Right atrium auricular region (tissue), 2 donors: Measurements from ENCODE around the gene TMEM178B. TPM values are rescaled to one million over a fixed set of nuclear protein-coding genes. Genes with fewer than 3 reads are reported as not detected.
A peak's percentile ranks its signal among the peaks of the same experiment; 100 is the strongest.

Source experiments
- DNase-seq: peaks from one replicate; pipeline ENCODE4 v3.0.0-alpha.2; 2019; ENCODE audit warnings: low spot score
- H3K27ac ChIP-seq, 2 donors: fragments of 200-600 bp; sonication (generic); 1 replicate in 1 of 2; 2 replicates in 1 of 2; pipeline ENCODE4 v1.5.1; 2016 to 2019
- H3K27me3 ChIP-seq, 2 donors: fragments of 200-600 bp; sonication (generic); one replicate each; pipeline versions ENCODE4 v1.5.1 to v1.6.0; 2017 to 2019
- H3K36me3 ChIP-seq: fragments of 200-600 bp; sonication (generic); one replicate; pipeline ENCODE4 v1.5.1; 2016
- H3K4me1 ChIP-seq, 2 donors: fragments of 200-600 bp; sonication (generic); one replicate each; pipeline versions ENCODE4 v1.5.1 to v1.6.0; 2017 to 2019
- H3K4me3 ChIP-seq, 2 donors: fragments of 200-600 bp; sonication (generic); 1 replicate in 1 of 2; 2 replicates in 1 of 2; pipeline ENCODE4 v1.5.1; 2017 to 2019; ENCODE audit warnings: mild to moderate bottlenecking in 1 of 2, moderate library complexity in 1 of 2
- H3K9me3 ChIP-seq, 2 donors: fragments of 200-600 bp; sonication (generic); one replicate each; pipeline ENCODE4 v1.5.1; 2019
- total RNA-seq, 2 donors: library from RNA; depleted of rRNA; stranded (reverse); fragments of >200 nt; gene quantifications; one replicate each; pipeline ENCODE4 v1.1.0, GENCODE V29; 2016
- TF ChIP-seq, protein P1 (sequence below), 2 donors: fragments of 200-600 bp; sonication (generic); IDR thresholded peaks; one replicate each; pipeline ENCODE4 v1.5.1; 2019; ENCODE audit warnings: antibody characterized with exemption in 2 of 2

The TMEM178B gene
- total RNA-seq, 2 donors from 2014 or later = 15.8 to 48.7 TPM

DNA sequence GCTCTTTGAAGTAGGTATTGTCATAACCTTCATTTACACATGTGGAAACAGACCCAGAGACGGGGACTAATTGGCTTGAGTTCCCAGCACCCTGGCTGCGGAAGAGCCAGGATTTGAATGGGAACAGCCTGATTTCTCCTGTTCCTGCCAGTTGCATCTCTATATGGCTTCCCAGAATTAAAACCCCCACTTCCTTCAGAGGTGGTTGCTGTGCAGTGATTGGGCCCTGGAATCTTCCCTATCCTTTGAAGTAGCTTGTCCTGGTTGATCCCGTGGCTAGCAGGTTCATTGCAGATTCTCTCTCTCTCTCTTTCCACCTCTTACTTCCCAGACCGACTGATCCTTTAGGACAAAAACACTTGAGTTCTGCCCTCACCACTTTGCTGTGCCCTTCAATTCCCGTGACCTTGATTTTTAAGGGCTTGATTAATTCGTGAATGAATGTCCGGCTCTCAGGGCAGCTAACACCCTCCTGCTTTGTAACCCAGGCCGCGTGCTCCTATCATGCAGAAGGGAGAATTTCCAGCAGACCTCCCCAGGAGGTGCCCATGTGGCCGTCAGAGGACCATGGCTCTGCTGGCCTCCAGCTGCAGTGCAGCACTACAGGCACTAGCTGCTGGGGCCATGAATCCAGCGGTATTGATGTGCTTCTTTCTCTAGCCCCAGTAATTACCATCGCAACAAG lies 356.7 kb downstream of the TMEM178B start:
- no peaks in the 10 kb centered on the region for H3K27me3 ChIP-seq
- peaks cover 0 to 17% of the 10 kb centered on the region in 2 donors for H3K4me1 ChIP-seq
- no peaks in the 10 kb centered on the region for H3K36me3 ChIP-seq
- H3K27ac ChIP-seq = peak overlapping the region; percentile 36 to 52
- no peak overlapping the region for H3K4me3 ChIP-seq
- TF ChIP-seq, protein P1, sequence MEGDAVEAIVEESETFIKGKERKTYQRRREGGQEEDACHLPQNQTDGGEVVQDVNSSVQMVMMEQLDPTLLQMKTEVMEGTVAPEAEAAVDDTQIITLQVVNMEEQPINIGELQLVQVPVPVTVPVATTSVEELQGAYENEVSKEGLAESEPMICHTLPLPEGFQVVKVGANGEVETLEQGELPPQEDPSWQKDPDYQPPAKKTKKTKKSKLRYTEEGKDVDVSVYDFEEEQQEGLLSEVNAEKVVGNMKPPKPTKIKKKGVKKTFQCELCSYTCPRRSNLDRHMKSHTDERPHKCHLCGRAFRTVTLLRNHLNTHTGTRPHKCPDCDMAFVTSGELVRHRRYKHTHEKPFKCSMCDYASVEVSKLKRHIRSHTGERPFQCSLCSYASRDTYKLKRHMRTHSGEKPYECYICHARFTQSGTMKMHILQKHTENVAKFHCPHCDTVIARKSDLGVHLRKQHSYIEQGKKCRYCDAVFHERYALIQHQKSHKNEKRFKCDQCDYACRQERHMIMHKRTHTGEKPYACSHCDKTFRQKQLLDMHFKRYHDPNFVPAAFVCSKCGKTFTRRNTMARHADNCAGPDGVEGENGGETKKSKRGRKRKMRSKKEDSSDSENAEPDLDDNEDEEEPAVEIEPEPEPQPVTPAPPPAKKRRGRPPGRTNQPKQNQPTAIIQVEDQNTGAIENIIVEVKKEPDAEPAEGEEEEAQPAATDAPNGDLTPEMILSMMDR (IDR thresholded peaks at IDR 0.05) = no peak
- H3K9me3 ChIP-seq = peaks cover 0 to 11% of the 10 kb centered on the region in 2 donors
- no peak for DNase-seq

DNA sequence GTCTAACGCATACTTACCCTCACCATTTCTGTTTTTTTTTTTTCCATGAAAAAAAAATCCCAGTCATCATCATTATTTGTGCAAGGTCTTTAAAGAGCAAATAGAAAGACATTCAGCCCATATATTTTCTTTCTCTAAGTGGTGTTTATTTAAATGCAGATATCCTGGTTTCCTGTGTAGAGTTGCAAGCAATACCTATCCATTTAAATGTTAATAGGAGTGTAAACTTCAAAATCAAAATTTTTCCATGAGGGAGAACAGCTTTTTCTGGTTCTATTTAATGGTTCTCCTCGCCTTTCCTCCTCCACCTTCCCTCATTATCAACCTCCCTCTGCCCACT lies 357.2 kb downstream of the TMEM178B start:
- H3K9me3 ChIP-seq = peaks cover 0 to 11% of the 10 kb centered on the region in 2 donors
- TF ChIP-seq, protein P1 (IDR thresholded peaks at IDR 0.05) = no peak
- no peaks in the 10 kb centered on the region for H3K36me3 ChIP-seq
- H3K4me1 ChIP-seq = peaks cover 0 to 17% of the 10 kb centered on the region in 2 donors
- H3K27ac ChIP-seq = peak overlapping the region in 1 of 2 donors; percentile 52
- no peak for DNase-seq
- no peaks in the 10 kb centered on the region for H3K27me3 ChIP-seq
- no peak overlapping the region for H3K4me3 ChIP-seq

GRCh38 chr7:141431711-141432110 lies 357.8 kb downstream of the TMEM178B start:
- Histone ChIP-seq H3K4me3 (no peak overlapping the region), H3K27me3 (no peaks in the 10 kb centered on the region), H3K36me3 (no peaks in the 10 kb centered on the region), H3K9me3 (peaks cover 0 to 8% of the 10 kb centered on the region in 2 donors), H3K4me1 (peaks cover 0 to 17% of the 10 kb centered on the region in 2 donors), H3K27ac (peak overlapping the region in 1 of 2 donors; percentile 52)
- DNase-seq = no peak
- TF ChIP-seq, protein P1 (IDR thresholded peaks at IDR 0.05) = no peak

DNA sequence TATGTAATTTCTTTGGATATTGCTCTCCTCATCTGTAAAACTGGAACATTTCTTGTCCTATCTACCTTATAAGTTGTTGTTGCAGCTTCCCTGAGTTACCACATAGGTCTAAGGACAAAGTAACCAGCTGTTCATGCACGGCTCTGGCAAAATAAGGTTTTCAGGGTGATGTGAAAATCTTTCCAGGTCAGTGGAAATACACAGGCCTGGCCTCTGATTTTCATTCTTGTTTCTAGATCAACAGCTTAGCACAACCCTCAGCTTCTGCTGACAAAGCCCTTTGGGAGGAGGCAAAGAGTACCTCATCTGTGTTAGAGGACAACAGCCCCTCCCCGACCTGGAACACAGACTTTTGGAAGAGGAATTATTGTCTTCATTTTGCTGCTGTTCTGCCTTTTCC lies 359.8 kb downstream of the TMEM178B start:
- no peak for DNase-seq
- H3K4me1 ChIP-seq = peaks cover 0 to 17% of the 10 kb centered on the region in 2 donors
- H3K27ac ChIP-seq = no peak overlapping the region
- no peaks in the 10 kb centered on the region for H3K36me3 ChIP-seq
- TF ChIP-seq, protein P1 (IDR thresholded peaks at IDR 0.05) = no peak
- no peak overlapping the region for H3K4me3 ChIP-seq
- no peaks in the 10 kb centered on the region for H3K9me3 ChIP-seq
- H3K27me3 ChIP-seq = no peaks in the 10 kb centered on the region

DNA sequence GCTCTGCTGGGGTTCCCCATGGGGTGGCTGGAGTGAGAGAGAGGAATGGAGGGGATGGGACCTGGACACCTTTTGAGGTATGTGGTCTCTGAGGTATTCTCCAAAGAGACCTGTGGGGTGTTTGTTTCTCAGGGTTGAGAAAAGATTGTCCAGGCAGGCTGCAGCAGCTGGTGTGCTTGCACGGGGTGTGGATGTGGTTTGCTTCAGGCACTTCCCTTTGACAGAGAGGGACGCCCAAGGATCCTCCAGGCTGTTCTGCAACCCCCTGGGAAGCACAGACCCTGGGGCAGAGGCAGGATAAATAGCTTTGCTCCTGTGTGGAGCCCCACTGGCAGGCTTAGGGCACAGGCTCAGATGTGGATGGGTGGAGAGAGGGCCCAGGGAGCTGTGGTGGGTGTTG lies 362.3 kb downstream of the TMEM178B start:
- Histone ChIP-seq H3K4me3 (no peak overlapping the region), H3K4me1 (peaks cover 0 to 27% of the 10 kb centered on the region in 2 donors), H3K27ac (no peak overlapping the region), H3K9me3 (no peaks in the 10 kb centered on the region), H3K36me3 (no peaks in the 10 kb centered on the region), H3K27me3 (no peaks in the 10 kb centered on the region)
- TF ChIP-seq, protein P1 (IDR thresholded peaks at IDR 0.05) = no peak
- no peak for DNase-seq
